ENCODE results near the gene NME2.

NME2 gene

DNA sequence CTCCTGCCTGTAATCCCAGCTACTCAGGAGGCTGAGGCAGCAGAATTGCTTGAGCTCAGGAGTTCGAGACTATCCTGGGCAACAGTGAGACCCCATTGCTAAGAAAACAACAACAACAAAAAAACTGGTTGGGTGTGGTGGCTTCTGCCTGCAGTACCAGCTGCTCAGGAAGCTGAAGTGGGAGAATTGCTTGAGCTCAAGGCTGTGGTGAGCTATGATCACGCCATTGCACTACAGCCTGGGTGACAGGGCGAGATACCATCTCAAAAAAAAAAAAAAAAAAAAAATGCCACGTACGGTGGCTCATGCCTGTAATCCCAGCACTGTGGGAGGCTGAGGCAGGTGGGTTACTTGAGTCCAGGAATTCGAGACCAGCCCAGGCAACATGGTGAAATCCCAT, 34.1 kb downstream of the NME2 start:
- DNase-seq (ENCODE audit: low read depth in 1 of 2, low spot score in 1 of 2) = no peak

DNA sequence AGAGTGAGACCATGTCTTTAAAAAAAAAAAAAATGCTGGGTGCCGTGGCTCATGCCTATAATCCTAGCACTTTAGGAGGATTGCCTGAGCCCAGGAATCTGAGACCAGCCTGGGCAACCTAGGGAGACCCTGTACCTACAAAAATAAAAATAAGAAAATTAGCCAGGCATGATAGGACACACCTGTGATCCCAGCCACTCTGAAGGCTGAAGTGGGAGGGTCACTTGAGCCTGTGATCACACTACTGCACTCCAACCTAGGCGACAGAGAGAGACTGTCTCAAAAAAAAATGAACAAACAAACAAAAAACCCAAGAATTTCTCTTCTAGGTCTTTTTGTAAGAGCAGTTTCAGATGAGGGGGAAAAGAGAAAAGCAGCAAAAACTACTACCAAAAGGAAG, 34.6 kb downstream of the NME2 start:
- no peak for DNase-seq (ENCODE audit: low read depth in 1 of 2, low spot score in 1 of 2)

DNA sequence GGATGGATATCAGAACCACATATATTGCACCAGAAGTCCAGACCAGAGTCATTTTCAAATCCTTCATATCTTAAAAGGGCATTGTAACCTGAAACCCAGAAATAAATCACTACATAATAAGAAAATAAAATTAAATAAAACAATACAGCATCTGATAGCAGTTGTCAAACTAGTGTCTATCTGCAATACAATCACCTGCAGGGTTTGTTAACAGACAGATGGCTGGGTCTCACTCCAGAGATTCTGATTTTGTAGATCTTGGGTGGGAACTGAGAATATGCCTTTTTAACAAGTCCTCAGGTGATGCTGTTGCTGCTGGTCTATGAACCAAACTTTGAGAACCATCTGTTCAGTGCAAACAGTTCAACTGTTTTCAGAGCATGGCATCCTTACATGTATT, 37.6 kb downstream of the NME2 start:
- no peak for DNase-seq (ENCODE audit: low read depth in 1 of 2, low spot score in 1 of 2)

DNA sequence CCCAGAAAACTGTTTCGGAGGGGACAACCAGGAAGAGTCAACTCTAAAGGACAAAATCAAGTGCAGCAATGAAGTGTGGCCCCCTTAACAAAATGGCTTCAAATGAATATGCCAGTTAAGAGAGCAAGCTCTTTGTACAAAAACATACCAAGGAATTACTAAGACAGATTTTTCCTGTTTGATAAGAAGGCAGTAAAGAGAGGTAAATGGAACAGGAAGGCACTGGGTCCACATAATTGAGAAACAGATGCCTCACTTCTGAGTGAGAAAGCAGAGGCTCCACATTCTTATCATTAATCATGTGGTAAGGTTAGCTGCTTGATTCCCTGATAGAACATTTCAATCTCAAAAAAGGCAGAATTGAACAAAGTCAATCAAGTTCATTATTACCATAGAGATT, 48.7 kb downstream of the NME2 start:
- no peak for DNase-seq (ENCODE audit: low read depth in 1 of 2, low spot score in 1 of 2)

DNA sequence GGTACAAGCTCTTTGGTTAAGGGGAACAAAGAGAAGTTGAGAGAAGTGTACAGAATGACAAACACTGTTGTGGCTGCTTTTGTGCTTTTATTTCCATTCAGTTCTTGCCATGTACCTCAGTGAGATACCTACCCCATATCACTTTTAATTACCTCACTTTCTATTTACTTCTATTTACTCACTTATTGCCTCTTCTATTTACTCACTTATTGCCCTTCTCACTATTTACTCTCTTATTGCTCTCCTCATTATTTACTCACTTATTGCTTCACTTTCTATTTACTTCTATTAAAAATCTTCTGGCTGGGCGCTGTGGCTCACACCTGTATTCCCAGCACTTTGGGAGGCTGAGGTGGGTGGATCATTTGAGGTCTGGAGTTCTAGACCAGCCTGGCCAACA, 51.7 kb downstream of the NME2 start:
- DNase-seq (ENCODE audit: low read depth in 1 of 2, low spot score in 1 of 2) = no peak

DNA sequence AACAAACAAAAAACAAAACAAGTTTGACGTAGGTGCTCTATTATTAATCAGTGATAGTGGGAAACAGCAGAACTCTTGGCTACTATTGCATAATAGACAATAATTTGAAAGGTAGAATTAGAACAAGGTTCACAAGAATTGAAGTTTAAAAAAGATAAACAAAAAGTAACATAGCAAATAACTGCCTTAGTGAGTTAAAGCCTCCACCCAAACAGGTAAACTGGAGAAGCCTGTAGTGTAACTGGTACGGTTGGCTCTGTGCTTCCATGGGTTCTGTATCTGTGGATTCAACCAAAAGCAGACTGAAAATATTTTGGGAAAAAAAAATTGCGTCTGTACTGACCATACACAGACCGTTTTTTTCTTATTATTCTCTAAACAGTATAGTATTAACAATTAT, 55.1 kb downstream of the NME2 start:
- no peak for DNase-seq (ENCODE audit: low read depth in 1 of 2, low spot score in 1 of 2)
